ENCODE data around the gene NLRP1. TPM values are rescaled to one million over a fixed set of nuclear protein-coding genes. Genes with fewer than 3 reads are reported as not detected.

Gene NLRP1
- total RNA-seq: 100 to 1,000 TPM; 190 to 200 TPM
- 332 to 382 reads per million in 2 donors for total RNA-seq

GRCh38 chr17:5584383-5585286, at the start of gene NLRP1:
TSS of gene NLRP1 (minus strand) at chr17:5584509. CDS start at chr17:5583957, 552 bp downstream.
- ATAC-seq: peak; percentile 94
- Mint-ChIP-seq H3K36me3 (ENCODE audit: low read depth) (peaks cover 4% of the 10 kb centered on the region), H3K4me1 (peaks cover 46% of the 10 kb centered on the region), H3K27me3 (no peaks in the 10 kb centered on the region), H3K4me3 (peak within 1 kb of the TSS; percentile 97), H3K27ac (peak within 1 kb of the TSS; percentile 99)
- DNase-seq: peak; percentile 79 to 90 (median 90)
- H3K9me3 ChIP-seq (ENCODE audit: control insufficient read depth, low read length, poor library complexity, severe bottlenecking): no peaks in the 10 kb centered on the region

- H3K4me3 Mint-ChIP-seq: no peak overlapping the region
- no peak for DNase-seq
These were observed 47.8 kb upstream of the NLRP1 start for GRCh38 chr17:5631958-5632590.

GRCh38 chr17:5630434-5630833, 46.1 kb upstream of the NLRP1 start:
- Mint-ChIP-seq H3K27me3 (peaks cover 67% of the 10 kb centered on the region), H3K27ac (no peak overlapping the region), H3K36me3 (ENCODE audit: low read depth) (peaks cover 8% of the 10 kb centered on the region), H3K4me1 (peaks cover 2% of the 10 kb centered on the region), H3K4me3 (no peak overlapping the region)
- DNase-seq (no peak), ATAC-seq (no peak)
- no peaks in the 10 kb centered on the region for H3K9me3 ChIP-seq (ENCODE audit: control insufficient read depth, low read length, poor library complexity, severe bottlenecking)

More at GRCh38 chr17:5631958-5632590, 47.8 kb upstream of the NLRP1 start:
- Mint-ChIP-seq H3K27ac (peak overlapping the region; percentile 22), H3K4me1 (no peaks in the 10 kb centered on the region), H3K27me3 (peaks cover 59% of the 10 kb centered on the region), H3K36me3 (ENCODE audit: low read depth) (peaks cover 6% of the 10 kb centered on the region)
- no peak for ATAC-seq
- H3K9me3 ChIP-seq (ENCODE audit: control insufficient read depth, low read length, poor library complexity, severe bottlenecking): no peaks in the 10 kb centered on the region

GRCh38 chr17:5629128-5629527, 44.8 kb upstream of the NLRP1 start:
- H3K9me3 ChIP-seq (ENCODE audit: control insufficient read depth, low read length, poor library complexity, severe bottlenecking): no peaks in the 10 kb centered on the region
- DNase-seq: no peak
- Mint-ChIP-seq H3K36me3 (ENCODE audit: low read depth) (peaks cover 8% of the 10 kb centered on the region), H3K4me3 (no peak overlapping the region), H3K4me1 (peaks cover 2% of the 10 kb centered on the region), H3K27me3 (peaks cover 62% of the 10 kb centered on the region), H3K27ac (no peak overlapping the region)
- no peak for ATAC-seq

GRCh38 chr17:5628262-5628661, 44.0 kb upstream of the NLRP1 start:
- Mint-ChIP-seq H3K36me3 (ENCODE audit: low read depth) (peaks cover 8% of the 10 kb centered on the region), H3K4me1 (peaks cover 2% of the 10 kb centered on the region), H3K27ac (no peak overlapping the region), H3K27me3 (peaks cover 62% of the 10 kb centered on the region), H3K4me3 (no peak overlapping the region)
- DNase-seq: no peak
- no peaks in the 10 kb centered on the region for H3K9me3 ChIP-seq (ENCODE audit: control insufficient read depth, low read length, poor library complexity, severe bottlenecking)
- ATAC-seq: no peak

GRCh38 chr17:5624211-5624610, 39.9 kb upstream of the NLRP1 start:
- peaks cover 36% of the 10 kb centered on the region for H3K27me3 Mint-ChIP-seq
- DNase-seq: no peak
- peaks cover 2% of the 10 kb centered on the region for H3K4me1 Mint-ChIP-seq
- no peak overlapping the region for H3K27ac Mint-ChIP-seq
- peaks cover 8% of the 10 kb centered on the region for H3K36me3 Mint-ChIP-seq (ENCODE audit: low read depth)
- no peak overlapping the region for H3K4me3 Mint-ChIP-seq
- no peak for ATAC-seq
- no peaks in the 10 kb centered on the region for H3K9me3 ChIP-seq (ENCODE audit: control insufficient read depth, low read length, poor library complexity, severe bottlenecking)

GRCh38 chr17:5621729-5622128, 37.4 kb upstream of the NLRP1 start:
- no peaks in the 10 kb centered on the region for H3K9me3 ChIP-seq (ENCODE audit: control insufficient read depth, low read length, poor library complexity, severe bottlenecking)
- Mint-ChIP-seq H3K27me3 (peaks cover 37% of the 10 kb centered on the region), H3K27ac (no peak overlapping the region), H3K4me1 (peaks cover 6% of the 10 kb centered on the region), H3K4me3 (no peak overlapping the region), H3K36me3 (ENCODE audit: low read depth) (peaks cover 2% of the 10 kb centered on the region)
- no peak for ATAC-seq
- no peak for DNase-seq

GRCh38 chr17:5621026-5621425, 36.7 kb upstream of the NLRP1 start:
- H3K27ac Mint-ChIP-seq: no peak overlapping the region
- peaks cover 33% of the 10 kb centered on the region for H3K27me3 Mint-ChIP-seq
- peaks cover 5% of the 10 kb centered on the region for H3K4me1 Mint-ChIP-seq
- no peak for DNase-seq
- H3K4me3 Mint-ChIP-seq: no peak overlapping the region
- H3K9me3 ChIP-seq (ENCODE audit: control insufficient read depth, low read length, poor library complexity, severe bottlenecking): no peaks in the 10 kb centered on the region
- H3K36me3 Mint-ChIP-seq (ENCODE audit: low read depth): no peaks in the 10 kb centered on the region
- ATAC-seq: no peak

- no peak overlapping the region for H3K4me3 Mint-ChIP-seq
- no peak for ATAC-seq
- H3K4me1 Mint-ChIP-seq: peaks cover 5% of the 10 kb centered on the region
- H3K27ac Mint-ChIP-seq: no peak overlapping the region
- DNase-seq: no peak
- H3K27me3 Mint-ChIP-seq: peaks cover 38% of the 10 kb centered on the region
- H3K9me3 ChIP-seq (ENCODE audit: control insufficient read depth, low read length, poor library complexity, severe bottlenecking): no peaks in the 10 kb centered on the region
- H3K36me3 Mint-ChIP-seq (ENCODE audit: low read depth): no peaks in the 10 kb centered on the region
These were observed 34.9 kb upstream of the NLRP1 start for GRCh38 chr17:5619088-5619740.

GRCh38 chr17:5618476-5618875, 34.2 kb upstream of the NLRP1 start:
- H3K9me3 ChIP-seq (ENCODE audit: control insufficient read depth, low read length, poor library complexity, severe bottlenecking): no peaks in the 10 kb centered on the region
- H3K4me1 Mint-ChIP-seq: peaks cover 5% of the 10 kb centered on the region

GRCh38 chr17:5615476-5615875, 31.2 kb upstream of the NLRP1 start:
- no peaks in the 10 kb centered on the region for H3K36me3 Mint-ChIP-seq (ENCODE audit: low read depth)
- DNase-seq: no peak
- H3K27ac Mint-ChIP-seq: no peak overlapping the region
- peaks cover 13% of the 10 kb centered on the region for H3K4me1 Mint-ChIP-seq
- ATAC-seq: no peak
- peaks cover 43% of the 10 kb centered on the region for H3K27me3 Mint-ChIP-seq
- H3K9me3 ChIP-seq (ENCODE audit: control insufficient read depth, low read length, poor library complexity, severe bottlenecking): no peaks in the 10 kb centered on the region
- no peak overlapping the region for H3K4me3 Mint-ChIP-seq

More at GRCh38 chr17:5618476-5618875, 34.2 kb upstream of the NLRP1 start:
- DNase-seq: no peak
- no peak for ATAC-seq
- H3K27me3 Mint-ChIP-seq: peaks cover 40% of the 10 kb centered on the region
- no peak overlapping the region for H3K4me3 Mint-ChIP-seq
- H3K36me3 Mint-ChIP-seq (ENCODE audit: low read depth): no peaks in the 10 kb centered on the region
- H3K27ac Mint-ChIP-seq: peak overlapping the region; percentile 2

- Mint-ChIP-seq H3K4me1 (peaks cover 8% of the 10 kb centered on the region), H3K27me3 (peaks cover 43% of the 10 kb centered on the region), H3K4me3 (no peak overlapping the region), H3K27ac (no peak overlapping the region), H3K36me3 (ENCODE audit: low read depth) (no peaks in the 10 kb centered on the region)
- ATAC-seq (no peak), DNase-seq (no peak)
- H3K9me3 ChIP-seq (ENCODE audit: control insufficient read depth, low read length, poor library complexity, severe bottlenecking): no peaks in the 10 kb centered on the region
These were observed 26.6 kb upstream of the NLRP1 start for GRCh38 chr17:5610956-5611355.

Data from T-helper 17 cell (primary cell).